Measurements from ENCODE around the gene GYS2. TPM values are rescaled to one million over a fixed set of nuclear protein-coding genes. Genes with fewer than 3 reads are reported as not detected.

Gene GYS2
- total RNA-seq, 5 donors from 2014 or later (not counting 1 experiment from before 2014, with no cell fraction given): 0.23 to 0.40 (median 0.28) TPM; not detected in 2

- Histone ChIP-seq H3K27ac (ENCODE audit: low read length) (no peak overlapping the region), H3K9me3 (no peaks in the 10 kb centered on the region), H3K4me3 (ENCODE audit: control insufficient read depth in 1 of 2, extremely low read depth in 1 of 2, low read length in 1 of 2) (no peak overlapping the region), H3K4me1 (ENCODE audit: control insufficient read depth in 1 of 2, extremely low read depth in 1 of 2, insufficient read depth in 2 of 2, low read length in 2 of 2) (no peaks in the 10 kb centered on the region), H3K27me3 (replicated peaks in 1 of 2; ENCODE audit: control insufficient read depth in 2 of 2, extremely low read depth in 1 of 2, insufficient read depth in 2 of 2, low read length in 1 of 2) (no peaks in the 10 kb centered on the region), H3K36me3 (ENCODE audit: control insufficient read depth in 2 of 2, extremely low read depth in 1 of 2, insufficient read depth in 1 of 2, low read length in 1 of 2) (no peaks in the 10 kb centered on the region)
- H3K4me3 Mint-ChIP-seq: no peak overlapping the region
- no peak for ATAC-seq (replicated peaks in 1 of 4)
- no peaks in the 10 kb centered on the region for H3K9me3 Mint-ChIP-seq
- peaks cover 3% of the 10 kb centered on the region for H3K36me3 Mint-ChIP-seq
- H3K27ac Mint-ChIP-seq: no peak overlapping the region
- DNase-seq: no peak
- WGBS (ENCODE audit: insufficient coverage): 91% methylated on average over 3 of the region's 4 CpGs
- ChIA-PET CTCF (interaction anchor here in 1 of 2 donors (0.7 kb wide), 1 partner anchor 276 kb away, joined by 3 read pairs; no protein-coding TSS in a partner anchor), POLR2A (no interaction called here)
- H3K27me3 Mint-ChIP-seq: no peaks in the 10 kb centered on the region
- no peaks in the 10 kb centered on the region for H3K4me1 Mint-ChIP-seq
These were observed 36.5 kb downstream of the GYS2 start for GRCh38 chr12:21568115-21568514.

DNA sequence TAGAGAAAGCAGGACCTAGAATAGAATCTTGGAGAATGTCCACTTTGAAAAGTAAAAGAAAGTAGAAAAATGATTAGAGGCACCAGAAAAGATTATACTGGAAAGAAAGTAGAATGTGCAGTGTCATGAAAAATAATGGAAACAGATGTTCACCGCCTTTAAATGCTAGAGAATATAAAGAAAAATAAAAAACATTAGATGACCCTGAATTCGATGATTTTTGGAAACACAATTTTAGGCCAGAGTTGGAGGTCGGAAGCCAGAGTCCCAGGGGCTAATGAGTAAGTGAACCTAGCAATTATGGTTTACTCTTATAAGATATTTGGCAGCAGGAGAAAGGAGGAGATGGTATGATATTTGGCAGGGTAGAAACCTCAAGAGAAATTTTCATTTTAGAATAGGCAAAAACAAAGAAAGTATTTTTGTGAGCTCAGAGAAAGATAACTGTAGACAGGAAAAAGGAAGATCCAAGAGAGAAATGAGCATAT, 37.7 kb downstream of the GYS2 start:
- CTCF ChIA-PET: no interaction called here
- Histone ChIP-seq H3K27ac (ENCODE audit: low read length) (no peak overlapping the region), H3K9me3 (no peaks in the 10 kb centered on the region), H3K4me3 (ENCODE audit: control insufficient read depth in 1 of 2, extremely low read depth in 1 of 2, low read length in 1 of 2) (no peak overlapping the region), H3K27me3 (replicated peaks in 1 of 2; ENCODE audit: control insufficient read depth in 2 of 2, extremely low read depth in 1 of 2, insufficient read depth in 2 of 2, low read length in 1 of 2) (no peaks in the 10 kb centered on the region), H3K4me1 (ENCODE audit: control insufficient read depth in 1 of 2, extremely low read depth in 1 of 2, insufficient read depth in 2 of 2, low read length in 2 of 2) (no peaks in the 10 kb centered on the region), H3K36me3 (ENCODE audit: control insufficient read depth in 2 of 2, extremely low read depth in 1 of 2, insufficient read depth in 1 of 2, low read length in 1 of 2) (no peaks in the 10 kb centered on the region)
- POLR2A ChIA-PET: no interaction called here
- no peak overlapping the region for H3K4me3 Mint-ChIP-seq
- H3K4me1 Mint-ChIP-seq: no peaks in the 10 kb centered on the region
- peaks cover 3% of the 10 kb centered on the region for H3K36me3 Mint-ChIP-seq
- WGBS (ENCODE audit: insufficient coverage): 91% methylated on average over 3 of the region's 3 CpGs
- no peak overlapping the region for H3K27ac Mint-ChIP-seq
- H3K27me3 Mint-ChIP-seq: peaks cover 0 to 4% of the 10 kb centered on the region in 2 donors
- H3K9me3 Mint-ChIP-seq: no peaks in the 10 kb centered on the region
- ATAC-seq (replicated peaks in 1 of 4): no peak
- no peak for DNase-seq

DNA sequence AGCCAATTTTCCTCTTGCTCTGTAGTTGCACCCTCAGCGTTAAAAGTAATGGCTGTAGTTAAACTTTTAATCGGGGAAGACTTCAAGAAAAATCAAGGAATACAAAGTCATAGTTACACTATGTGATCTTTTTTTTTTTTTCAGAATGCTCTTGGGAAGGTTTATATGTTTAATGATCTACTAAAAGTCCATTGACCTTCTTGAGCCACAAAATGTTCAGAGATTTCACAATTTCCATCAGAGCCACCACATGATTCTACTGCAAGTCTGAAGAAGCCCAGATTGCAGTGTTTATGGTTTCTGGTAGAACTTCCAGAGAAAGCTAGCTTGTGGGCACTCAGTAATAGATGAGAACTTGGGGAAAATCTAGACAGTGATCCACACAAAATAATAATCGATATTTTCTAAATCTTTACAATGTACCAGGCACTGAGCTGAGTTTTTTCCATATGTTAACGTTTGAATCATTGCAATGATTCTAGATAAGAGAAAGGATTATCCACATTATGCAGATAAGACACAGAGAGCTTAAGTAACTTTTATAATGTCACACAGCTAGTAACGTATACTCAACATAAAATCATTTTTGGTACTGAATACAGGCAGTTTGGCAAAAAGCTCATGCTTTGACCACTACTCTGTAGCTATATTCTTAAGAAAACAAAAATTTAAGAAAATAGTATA, 38.3 kb downstream of the GYS2 start:
- Histone ChIP-seq H3K27ac (ENCODE audit: low read length) (no peak overlapping the region), H3K27me3 (replicated peaks in 1 of 2; ENCODE audit: control insufficient read depth in 2 of 2, extremely low read depth in 1 of 2, insufficient read depth in 2 of 2, low read length in 1 of 2) (no peaks in the 10 kb centered on the region), H3K9me3 (no peaks in the 10 kb centered on the region), H3K4me1 (ENCODE audit: control insufficient read depth in 1 of 2, extremely low read depth in 1 of 2, insufficient read depth in 2 of 2, low read length in 2 of 2) (no peaks in the 10 kb centered on the region), H3K4me3 (ENCODE audit: control insufficient read depth in 1 of 2, extremely low read depth in 1 of 2, low read length in 1 of 2) (no peak overlapping the region), H3K36me3 (ENCODE audit: control insufficient read depth in 2 of 2, extremely low read depth in 1 of 2, insufficient read depth in 1 of 2, low read length in 1 of 2) (no peaks in the 10 kb centered on the region)
- ATAC-seq (replicated peaks in 1 of 4) (no peak), DNase-seq (no peak)
- Mint-ChIP-seq H3K9me3 (no peaks in the 10 kb centered on the region), H3K4me3 (no peak overlapping the region), H3K27ac (no peak overlapping the region), H3K4me1 (no peaks in the 10 kb centered on the region), H3K27me3 (peaks cover 0 to 4% of the 10 kb centered on the region in 2 donors), H3K36me3 (peaks cover 3% of the 10 kb centered on the region)
- POLR2A ChIA-PET: no interaction called here
- CTCF ChIA-PET: no interaction called here
- no CpG with 5 or more reads among the region's 5 CpGs for WGBS (ENCODE audit: insufficient coverage)

DNA sequence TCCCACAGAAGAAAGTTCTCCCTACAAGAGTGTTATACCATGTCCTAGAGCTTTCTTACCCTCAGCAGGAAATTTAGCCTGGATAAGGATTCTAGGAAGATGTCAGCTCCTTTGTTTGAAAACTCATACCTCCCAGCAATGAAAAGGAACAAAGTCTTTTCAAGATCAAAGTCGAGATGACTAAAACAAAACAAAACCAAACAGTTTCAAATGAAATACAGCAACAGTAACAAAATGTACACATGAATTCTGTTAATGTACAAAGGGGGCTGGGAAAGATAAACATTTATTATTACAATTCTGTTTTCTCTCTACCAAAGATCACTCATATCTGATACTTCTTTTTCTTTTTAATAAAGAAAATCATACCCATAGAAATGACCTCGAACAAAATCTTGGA, 41.8 kb downstream of the GYS2 start:
- Histone ChIP-seq H3K36me3 (ENCODE audit: control insufficient read depth in 2 of 2, extremely low read depth in 1 of 2, insufficient read depth in 1 of 2, low read length in 1 of 2) (no peaks in the 10 kb centered on the region), H3K27me3 (replicated peaks in 1 of 2; ENCODE audit: control insufficient read depth in 2 of 2, extremely low read depth in 1 of 2, insufficient read depth in 2 of 2, low read length in 1 of 2) (no peaks in the 10 kb centered on the region), H3K4me1 (ENCODE audit: control insufficient read depth in 1 of 2, extremely low read depth in 1 of 2, insufficient read depth in 2 of 2, low read length in 2 of 2) (no peaks in the 10 kb centered on the region), H3K4me3 (ENCODE audit: control insufficient read depth in 1 of 2, extremely low read depth in 1 of 2, low read length in 1 of 2) (no peak overlapping the region), H3K27ac (ENCODE audit: low read length) (no peak overlapping the region), H3K9me3 (no peaks in the 10 kb centered on the region)
- ATAC-seq (replicated peaks in 1 of 4) (no peak), DNase-seq (no peak)
- no CpG with 5 or more reads among the region's 2 CpGs for WGBS (ENCODE audit: insufficient coverage)
- Mint-ChIP-seq H3K36me3 (peaks cover 3% of the 10 kb centered on the region), H3K4me1 (peaks cover 0 to 2% (median 0%) of the 10 kb centered on the region in 3 donors), H3K27ac (no peak overlapping the region), H3K27me3 (peaks cover 0 to 4% of the 10 kb centered on the region in 2 donors), H3K9me3 (no peaks in the 10 kb centered on the region), H3K4me3 (no peak overlapping the region)
- CTCF ChIA-PET: interaction anchor here in 1 of 2 donors (0.6 kb wide), 1 partner anchor 379 kb away, joined by 3 read pairs; no protein-coding TSS in a partner anchor
- POLR2A ChIA-PET: no interaction called here

GRCh38 chr12:21561158-21561557, 43.5 kb downstream of the GYS2 start:
- Histone ChIP-seq H3K4me3 (ENCODE audit: control insufficient read depth in 1 of 2, extremely low read depth in 1 of 2, low read length in 1 of 2) (no peak overlapping the region), H3K4me1 (ENCODE audit: control insufficient read depth in 1 of 2, extremely low read depth in 1 of 2, insufficient read depth in 2 of 2, low read length in 2 of 2) (no peaks in the 10 kb centered on the region), H3K27ac (ENCODE audit: low read length) (no peak overlapping the region), H3K36me3 (ENCODE audit: control insufficient read depth in 2 of 2, extremely low read depth in 1 of 2, insufficient read depth in 1 of 2, low read length in 1 of 2) (no peaks in the 10 kb centered on the region), H3K9me3 (no peaks in the 10 kb centered on the region), H3K27me3 (replicated peaks in 1 of 2; ENCODE audit: control insufficient read depth in 2 of 2, extremely low read depth in 1 of 2, insufficient read depth in 2 of 2, low read length in 1 of 2) (no peaks in the 10 kb centered on the region)
- Mint-ChIP-seq H3K4me1 (peaks cover 0 to 2% (median 0%) of the 10 kb centered on the region in 3 donors), H3K4me3 (no peak overlapping the region), H3K27ac (no peak overlapping the region), H3K9me3 (no peaks in the 10 kb centered on the region), H3K27me3 (peaks cover 0 to 4% of the 10 kb centered on the region in 2 donors), H3K36me3 (peaks cover 3% of the 10 kb centered on the region)
- no peak for ATAC-seq (replicated peaks in 1 of 4)
- WGBS (ENCODE audit: insufficient coverage): no CpG with 5 or more reads among the region's 2 CpGs
- ChIA-PET POLR2A (interaction anchor here (0.5 to 0.6 kb wide), 2 partner anchors 118 to 853 kb away, joined by 3 to 19 read pairs; no protein-coding TSS in a partner anchor), CTCF (interaction anchor here in 1 of 2 donors (0.6 kb wide), 1 partner anchor 1133 kb away, joined by 5 read pairs; no protein-coding TSS in a partner anchor)
- DNase-seq: no peak

DNA sequence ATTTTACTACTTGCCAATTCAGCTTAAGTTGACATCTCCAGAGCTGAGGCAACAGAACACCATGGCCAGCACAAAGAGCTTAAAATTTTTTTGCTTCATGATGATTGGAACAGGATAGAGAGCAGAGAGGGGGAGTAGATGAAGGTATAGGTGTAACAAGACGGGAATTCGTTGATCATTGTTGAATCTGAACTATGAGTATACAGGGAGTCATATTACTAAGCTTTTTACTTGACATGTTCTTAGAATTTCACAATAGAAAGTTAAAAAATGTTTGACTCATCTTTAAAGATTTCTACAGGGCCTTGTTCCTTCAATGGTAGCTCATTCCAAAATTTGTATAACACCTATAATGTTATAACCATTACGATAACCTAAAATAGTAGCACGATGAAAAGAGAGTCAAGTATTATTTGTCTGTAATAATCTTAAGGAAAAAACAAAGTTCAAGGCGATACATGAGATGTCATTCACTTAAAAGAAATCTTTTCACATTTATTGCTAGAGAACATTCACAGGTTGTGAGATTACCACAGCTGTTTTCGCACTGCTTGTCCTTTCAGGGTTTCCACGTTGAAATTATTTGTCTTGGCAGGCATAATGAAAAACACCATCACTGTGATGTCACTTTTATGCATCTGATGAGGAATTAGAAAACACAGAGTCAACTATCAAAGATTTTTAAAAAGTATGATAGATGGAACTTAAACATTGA, 44.6 kb downstream of the GYS2 start:
- ChIA-PET POLR2A (no interaction called here), CTCF (no interaction called here)
- Mint-ChIP-seq H3K36me3 (peaks cover 3% of the 10 kb centered on the region), H3K4me3 (no peak overlapping the region), H3K27me3 (peaks cover 0 to 4% of the 10 kb centered on the region in 2 donors), H3K27ac (no peak overlapping the region), H3K4me1 (peaks cover 0 to 2% (median 0%) of the 10 kb centered on the region in 3 donors), H3K9me3 (no peaks in the 10 kb centered on the region)
- WGBS (ENCODE audit: insufficient coverage): no CpG with 5 or more reads among the region's 7 CpGs
- no peak overlapping the region for H3K4me3 ChIP-seq (ENCODE audit: control insufficient read depth in 1 of 2, extremely low read depth in 1 of 2, low read length in 1 of 2)
- no peak for ATAC-seq (replicated peaks in 1 of 4)
- no peak overlapping the region for H3K27ac ChIP-seq (ENCODE audit: low read length)
- DNase-seq: no peak
- H3K4me1 ChIP-seq (ENCODE audit: control insufficient read depth in 1 of 2, extremely low read depth in 1 of 2, insufficient read depth in 2 of 2, low read length in 2 of 2): no peaks in the 10 kb centered on the region
- H3K36me3 ChIP-seq (ENCODE audit: control insufficient read depth in 2 of 2, extremely low read depth in 1 of 2, insufficient read depth in 1 of 2, low read length in 1 of 2): no peaks in the 10 kb centered on the region
- no peaks in the 10 kb centered on the region for H3K27me3 ChIP-seq (replicated peaks in 1 of 2; ENCODE audit: control insufficient read depth in 2 of 2, extremely low read depth in 1 of 2, insufficient read depth in 2 of 2, low read length in 1 of 2)
- H3K9me3 ChIP-seq: no peaks in the 10 kb centered on the region
